ENCODE results near the gene DHX40.
"Not testable (repeated sequence)": the region's sequence is repeated elsewhere in the genome, so short reads cannot be mapped to it uniquely, and the experiment has no call there.

Gene DHX40

GRCh38 chr17:59631276-59631675 is 65.9 kb downstream of the DHX40 start:
- no peak for DNase-seq (ENCODE audit: low spot score)

- no peak for DNase-seq (ENCODE audit: low spot score)
Measured at GRCh38 chr17:59632398-59632797, 67.0 kb downstream of the DHX40 start.

- DNase-seq (ENCODE audit: low spot score) = no peak
Measured at GRCh38 chr17:59633658-59634359, 68.4 kb downstream of the DHX40 start.

- DNase-seq (ENCODE audit: low spot score) = no peak
Measured at GRCh38 chr17:59634632-59635541, 69.5 kb downstream of the DHX40 start.

GRCh38 chr17:59637611-59638310 is 72.4 kb downstream of the DHX40 start:
- no peak for DNase-seq (ENCODE audit: low spot score)

GRCh38 chr17:59638553-59638952 is 73.1 kb downstream of the DHX40 start:
- no peak for DNase-seq (ENCODE audit: low spot score)

GRCh38 chr17:59641799-59642484 is 76.5 kb downstream of the DHX40 start:
- DNase-seq (ENCODE audit: low spot score) = no peak

- DNase-seq (ENCODE audit: low spot score) = no peak
Measured at GRCh38 chr17:59642565-59642964, 77.2 kb downstream of the DHX40 start.

GRCh38 chr17:59643159-59644140 is 78.0 kb downstream of the DHX40 start:
- no peak for DNase-seq (ENCODE audit: low spot score)

GRCh38 chr17:59647288-59647687 is 81.9 kb downstream of the DHX40 start:
- no peak for DNase-seq (ENCODE audit: low spot score)

- no peak for DNase-seq (ENCODE audit: low spot score)
Measured at GRCh38 chr17:59649886-59650285, 84.5 kb downstream of the DHX40 start.

GRCh38 chr17:59650642-59651041 is 85.2 kb downstream of the DHX40 start:
- no peak for DNase-seq (ENCODE audit: low spot score)

GRCh38 chr17:59651346-59651745 is 85.9 kb downstream of the DHX40 start:
- DNase-seq (ENCODE audit: low spot score) = no peak

GRCh38 chr17:59652119-59652518 is 86.7 kb downstream of the DHX40 start:
- no peak for DNase-seq (ENCODE audit: low spot score)

GRCh38 chr17:59656624-59657023 is 91.2 kb downstream of the DHX40 start:
- DNase-seq (ENCODE audit: low spot score) = not testable (repeated sequence)
